Upper lobe of left lung (tissue), 4 donors: ENCODE measurements around the gene MVD.

Experiments used
- CTCF ChIP-seq, 6 experiments: fragments of 450-650 bp in 4 of 6; fragments of 200-600 bp in 2 of 6; sonication (generic) in 2 of 6; IDR thresholded peaks; one replicate each; pipeline ENCODE4 v1.5.1; 2016 to 2019; ENCODE audit warnings: antibody characterized with exemption in 6 of 6
- POLR2AphosphoS5 ChIP-seq, 2 donors: sonication (generic); formaldehyde crosslinking; IDR thresholded peaks; one replicate each; pipeline ENCODE4 v1.5.1; 2017; ENCODE audit warnings: antibody characterized with exemption in 2 of 2

DNA sequence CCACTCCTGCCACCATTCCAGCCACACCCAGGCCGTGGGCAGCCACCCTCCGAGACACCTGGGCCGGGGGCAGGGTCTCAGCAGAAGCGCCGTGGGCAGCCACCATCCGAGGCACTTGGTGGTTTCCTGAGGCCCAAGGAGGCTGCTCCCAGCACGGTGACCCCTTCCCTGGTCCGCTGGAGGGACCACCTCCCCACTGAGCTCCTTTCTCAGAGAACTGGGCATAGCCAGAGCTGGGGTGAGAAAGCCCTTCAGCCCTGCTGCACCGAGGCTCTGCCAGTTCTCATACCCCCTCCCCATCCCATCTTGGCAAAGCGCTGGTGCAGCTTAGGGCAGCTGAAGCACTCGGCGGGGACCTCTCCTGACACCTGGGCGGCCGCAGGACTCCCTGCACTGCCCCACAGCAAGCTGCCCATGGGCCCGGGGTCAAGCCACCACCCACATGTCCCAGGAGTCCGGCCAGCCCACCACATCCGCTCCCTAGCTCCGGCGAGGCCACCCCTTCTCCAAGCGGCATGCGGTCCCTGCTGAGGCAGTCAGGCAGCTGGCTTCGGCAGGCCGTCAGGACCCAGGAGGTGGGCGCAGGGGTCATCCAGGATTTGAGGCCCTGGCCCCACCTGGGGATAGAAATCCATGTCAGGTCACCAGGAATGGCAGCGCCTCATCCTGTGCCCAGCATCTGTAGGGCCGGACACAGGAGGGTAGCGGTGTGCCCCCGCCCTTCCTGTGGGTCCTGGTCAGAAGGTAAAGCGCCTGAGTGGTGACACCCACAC lies 10.7 kb downstream of the MVD start:
- TF ChIP-seq CTCF (IDR thresholded peaks at IDR 0.05), result no peak
- no peak for TF ChIP-seq POLR2AphosphoS5 (IDR thresholded peaks at IDR 0.05)
